Spinal cord (tissue), 10 donors: Measurements from ENCODE around the gene SYCP2L. TPM values are rescaled to one million over a fixed set of nuclear protein-coding genes. Genes with fewer than 3 reads are reported as not detected.
"Not testable (repeated sequence)": the region's sequence is repeated elsewhere in the genome, so short reads cannot be mapped to it uniquely, and the experiment has no call there.

Experiments
- DNase-seq, 6 donors: peaks; one replicate each; pipeline versions ENCODE4 v3.0.0 to v3.0.0-alpha.2; 2013 to 2015; ENCODE audit warnings: low spot score in 6 of 6, low read depth in 4 of 6
- H3K27ac ChIP-seq: one replicate; pipeline ENCODE4 v1.5.1; 2013; ENCODE audit warnings: low read depth, low read length, control low read depth
- H3K27me3 ChIP-seq: one replicate; pipeline ENCODE4 v1.6.1; 2013; ENCODE audit warnings: low read length; ENCODE audit not compliant: control insufficient read depth, insufficient read depth
- H3K36me3 ChIP-seq: one replicate; pipeline ENCODE4 v1.6.1; 2013; ENCODE audit warnings: low read length; ENCODE audit not compliant: control insufficient read depth, insufficient read depth
- H3K4me1 ChIP-seq: one replicate; pipeline ENCODE4 v1.6.1; 2013; ENCODE audit warnings: low read length; ENCODE audit not compliant: control insufficient read depth, insufficient read depth
- H3K4me3 ChIP-seq: one replicate; pipeline ENCODE4 v1.5.1; 2013; ENCODE audit warnings: low read depth, low read length, control low read depth
- H3K9me3 ChIP-seq: one replicate; pipeline ENCODE4 v1.6.1; 2013; ENCODE audit warnings: low read length; ENCODE audit not compliant: control insufficient read depth, insufficient read depth
- WGBS: methylation state at CpG from one replicate; pipeline ENCODE4 v1.1.5; 2013; ENCODE audit warnings: missing lambda C conversion rate; ENCODE audit not compliant: insufficient coverage; 5-methylcytosine and 5-hydroxymethylcytosine counted together
- polyA plus RNA-seq, 2 donors: library from polyadenylated mRNA; unstranded; fragments of 120-200 nt; gene quantifications; one replicate each; pipeline ENCODE4 v1.2.1, GENCODE V29; 2013; ENCODE audit not compliant: insufficient read length in 2 of 2
- total RNA-seq, 2 donors: library from RNA; depleted of rRNA in 1 of 2; stranded (reverse); fragments of 120-200 nt in 1 of 2; fragments of >200 nt in 1 of 2; gene quantifications; one replicate each; pipeline versions ENCODE4 v1.2.3 to v1.2.4, GENCODE V29; 2013 to 2014
- donor health status: healthy.

The SYCP2L gene
- total and polyA plus RNA-seq, 4 donors = 2.8 to 5.9 (median 4.2) TPM

DNA sequence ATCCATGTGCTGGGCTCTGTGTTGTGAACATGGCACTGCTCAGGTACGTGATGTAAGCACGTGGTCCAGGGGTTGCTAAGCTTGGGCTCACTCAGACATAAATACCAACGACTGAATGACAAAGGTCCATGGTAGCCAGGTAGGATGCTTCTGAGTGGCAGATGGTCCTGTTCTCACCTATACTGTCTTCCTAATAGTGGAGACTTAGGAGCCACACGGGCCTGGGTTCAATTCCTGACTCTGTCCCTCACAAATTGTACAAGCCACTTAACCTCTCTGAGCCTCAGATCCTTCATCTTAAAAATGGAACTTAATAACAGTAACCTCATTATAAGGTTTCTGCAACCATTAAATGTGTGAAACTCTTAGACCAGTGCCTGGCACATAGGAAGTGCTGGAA lies 11.8 kb upstream of the SYCP2L start:
- 84% methylated on average over 4 of the region's 4 CpGs for WGBS
- H3K36me3 ChIP-seq = no peaks in the 10 kb centered on the region
- DNase-seq = no peak

DNA sequence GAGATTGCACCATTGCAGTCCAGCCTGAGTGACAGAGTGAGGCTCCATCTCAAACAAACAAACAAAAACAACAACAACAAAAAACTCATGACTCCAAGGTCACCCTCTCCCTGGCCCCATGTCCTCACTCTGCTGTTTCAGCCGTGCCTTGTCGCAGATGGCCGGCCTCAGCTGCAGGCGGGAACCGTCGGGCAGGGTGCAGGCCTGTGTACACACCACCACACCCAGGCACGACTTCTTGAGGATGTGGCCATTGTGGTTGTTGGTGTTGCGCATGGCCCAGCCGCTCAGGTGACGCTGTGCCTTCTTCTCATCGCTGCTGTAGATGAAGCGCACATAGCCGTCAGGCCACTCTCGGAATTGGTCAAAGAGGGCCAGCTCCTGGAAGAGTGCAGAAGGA lies 9.8 kb upstream of the SYCP2L start:
- H3K4me3 ChIP-seq = no peak overlapping the region
- no peak for DNase-seq
- peaks cover 7% of the 10 kb centered on the region for H3K4me1 ChIP-seq
- no peaks in the 10 kb centered on the region for H3K36me3 ChIP-seq
- peaks cover 25% of the 10 kb centered on the region for H3K27me3 ChIP-seq
- WGBS = 96% methylated on average over 7 of the region's 14 CpGs
- no peak overlapping the region for H3K27ac ChIP-seq
- H3K9me3 ChIP-seq = no peaks in the 10 kb centered on the region

More for the DNA sequence above, 11.8 kb upstream of the SYCP2L start:
- Histone ChIP-seq H3K4me3 (no peak overlapping the region), H3K27me3 (peaks cover 5% of the 10 kb centered on the region), H3K9me3 (no peaks in the 10 kb centered on the region), H3K4me1 (no peaks in the 10 kb centered on the region), H3K27ac (no peak overlapping the region)

DNA sequence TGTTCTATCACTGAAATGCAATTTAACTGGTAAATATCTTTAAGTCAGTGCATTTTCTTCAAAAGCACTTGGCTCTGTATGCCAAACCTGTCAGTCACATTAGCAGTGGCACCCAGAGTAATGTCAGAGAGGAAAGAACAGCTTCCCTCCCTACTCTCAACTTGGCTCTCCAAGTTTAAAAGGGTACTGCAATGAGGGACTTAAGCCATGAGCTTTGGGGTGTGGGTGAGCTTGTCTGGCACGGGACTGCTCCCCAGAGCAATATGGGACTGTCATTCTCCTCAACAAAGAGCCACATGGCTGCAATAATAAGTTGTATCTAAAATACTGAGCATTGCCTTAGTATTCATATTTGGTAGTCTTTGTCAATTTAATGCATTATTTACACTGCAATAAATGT lies 9.0 kb upstream of the SYCP2L start:
- Histone ChIP-seq H3K36me3 (no peaks in the 10 kb centered on the region), H3K9me3 (no peaks in the 10 kb centered on the region), H3K27me3 (peaks cover 34% of the 10 kb centered on the region), H3K27ac (no peak overlapping the region), H3K4me1 (peaks cover 15% of the 10 kb centered on the region), H3K4me3 (no peak overlapping the region)
- peak in 1 of 6 donors; percentile 13 for DNase-seq
- no CpG with 5 or more reads among the region's 1 CpG for WGBS

- H3K4me3 ChIP-seq = no peak overlapping the region
- H3K36me3 ChIP-seq = no peaks in the 10 kb centered on the region
- H3K4me1 ChIP-seq = peaks cover 21% of the 10 kb centered on the region
- 95% methylated on average over 2 of the region's 2 CpGs for WGBS
- no peak overlapping the region for H3K27ac ChIP-seq
- peaks cover 57% of the 10 kb centered on the region for H3K27me3 ChIP-seq
- H3K9me3 ChIP-seq = no peaks in the 10 kb centered on the region
- DNase-seq = no peak
These were observed 6.5 kb upstream of the SYCP2L start for GRCh38 chr6:10880366-10880765.

DNA sequence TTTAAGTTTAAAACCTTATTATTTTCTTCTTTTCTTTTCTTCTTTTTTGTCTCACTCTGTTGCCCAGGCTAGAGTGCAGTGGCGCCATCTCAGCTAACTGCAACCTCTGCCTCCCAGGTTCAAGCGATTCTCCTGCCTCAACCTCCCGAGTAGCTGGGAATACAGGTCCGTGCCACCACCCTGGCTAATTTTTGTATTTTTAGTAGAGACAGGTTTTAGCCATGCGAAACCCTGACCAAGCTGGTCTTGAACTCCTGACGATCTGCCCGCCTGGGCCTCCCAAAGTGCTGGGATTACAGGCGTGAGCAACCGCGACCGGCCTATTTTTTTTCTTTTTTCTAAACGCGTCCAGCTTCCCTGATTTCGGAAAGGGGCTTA lies 4.6 kb upstream of the SYCP2L start:
- not testable (repeated sequence) for H3K4me3 ChIP-seq, H3K9me3 ChIP-seq, H3K27ac ChIP-seq, DNase-seq, H3K36me3 ChIP-seq
- WGBS = 11% methylated on average over 10 of the region's 14 CpGs
- peaks cover 75% of the 10 kb centered on the region for H3K27me3 ChIP-seq
- H3K4me1 ChIP-seq = peaks cover 31% of the 10 kb centered on the region

- Histone ChIP-seq H3K36me3 (no peaks in the 10 kb centered on the region), H3K4me1 (peaks cover 31% of the 10 kb centered on the region), H3K4me3 (no peak overlapping the region), H3K9me3 (no peaks in the 10 kb centered on the region), H3K27me3 (peaks cover 80% of the 10 kb centered on the region), H3K27ac (no peak overlapping the region)
- WGBS = 1% methylated on average over 24 of the region's 28 CpGs
- peak in 2 of 6 donors; percentile 13 to 46 for DNase-seq
These were observed 4.1 kb upstream of the SYCP2L start for GRCh38 chr6:10882657-10883171.

GRCh38 chr6:10883312-10884244 lies 3.3 kb upstream of the SYCP2L start:
- no peaks in the 10 kb centered on the region for H3K36me3 ChIP-seq
- peak in 2 of 6 donors; percentile 10 to 24 for DNase-seq
- H3K27me3 ChIP-seq = peaks cover 84% of the 10 kb centered on the region
- no peak overlapping the region for H3K27ac ChIP-seq
- H3K4me3 ChIP-seq = no peak overlapping the region
- peaks cover 31% of the 10 kb centered on the region for H3K4me1 ChIP-seq
- 5% methylated on average over 30 of the region's 51 CpGs for WGBS
- H3K9me3 ChIP-seq = no peaks in the 10 kb centered on the region

GRCh38 chr6:10884245-10884972 lies 2.4 kb upstream of the SYCP2L start:
- peaks cover 31% of the 10 kb centered on the region for H3K4me1 ChIP-seq
- H3K4me3 ChIP-seq = no peak overlapping the region
- WGBS = 16% methylated on average over 19 of the region's 24 CpGs
- H3K27ac ChIP-seq = no peak overlapping the region
- DNase-seq = peak in 2 of 6 donors; percentile 16 to 28
- H3K36me3 ChIP-seq = no peaks in the 10 kb centered on the region
- no peaks in the 10 kb centered on the region for H3K9me3 ChIP-seq
- H3K27me3 ChIP-seq = peaks cover 84% of the 10 kb centered on the region

DNA sequence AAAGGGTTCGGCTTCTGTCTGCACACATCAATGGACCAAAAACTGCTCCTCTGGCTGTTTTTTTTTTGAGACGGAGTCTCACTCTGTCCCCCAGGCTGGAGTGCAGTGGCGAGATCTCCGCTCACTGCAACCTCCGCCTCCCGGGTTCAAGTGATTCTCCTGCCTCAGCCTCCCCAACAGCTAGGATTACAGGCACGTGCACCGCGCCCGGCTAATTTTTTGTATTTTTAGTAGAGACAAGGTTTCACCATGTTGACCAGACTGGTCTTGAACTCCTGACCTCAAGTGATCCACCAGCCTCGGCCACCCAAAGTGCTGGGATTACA lies 524 bp upstream of the SYCP2L start:
- not testable (repeated sequence) for H3K36me3 ChIP-seq, DNase-seq, H3K9me3 ChIP-seq, H3K27ac ChIP-seq
- Histone ChIP-seq H3K4me3 (peak overlapping the region; percentile 40), H3K4me1 (peaks cover 31% of the 10 kb centered on the region), H3K27me3 (peaks cover 66% of the 10 kb centered on the region)
- 19% methylated on average over 11 of the region's 11 CpGs for WGBS
